ENCODE data around the gene SLC7A14. TPM values are rescaled to one million over a fixed set of nuclear protein-coding genes. Genes with fewer than 3 reads are reported as not detected.
A peak's percentile ranks its signal among the peaks of the same experiment; 100 is the strongest.

SLC7A14 gene
- total RNA-seq, 1 donor from 2014 or later, result 6.2 TPM

- Mint-ChIP-seq H3K4me1 (ENCODE audit: low read depth, unreplicated experiment) (peaks cover 2% of the 10 kb centered on the region), H3K4me3 (ENCODE audit: unreplicated experiment) (peak within 1 kb of the TSS; percentile 95), H3K27me3 (ENCODE audit: unreplicated experiment) (peaks cover 9% of the 10 kb centered on the region), H3K9me3 (ENCODE audit: unreplicated experiment) (peaks cover 1% of the 10 kb centered on the region), H3K27ac (ENCODE audit: unreplicated experiment) (no peak within 1 kb of the TSS), H3K36me3 (ENCODE audit: unreplicated experiment) (no peaks in the 10 kb centered on the region)
- peak; percentile 27 for TF ChIP-seq CTCF (IDR thresholded peaks at IDR 0.05; ENCODE audit: partially characterized antibody, unreplicated experiment)
- DNase-seq, result peak; percentile 69
Observed at GRCh38 chr3:170418422-170419398, 167.2 kb downstream of the SLC7A14 start, which contains the start of gene CLDN11. Gene CLDN11 (plus strand): TSS chr3:170418868. CDS start chr3:170419067, 199 bp downstream.

- H3K9me3 Mint-ChIP-seq (ENCODE audit: unreplicated experiment), result peaks cover 1% of the 10 kb centered on the region
- DNase-seq, result no peak
- no peak overlapping the region for H3K4me3 Mint-ChIP-seq (ENCODE audit: unreplicated experiment)
- no peak for TF ChIP-seq CTCF (IDR thresholded peaks at IDR 0.05; ENCODE audit: partially characterized antibody, unreplicated experiment)
- H3K4me1 Mint-ChIP-seq (ENCODE audit: low read depth, unreplicated experiment), result peaks cover 2% of the 10 kb centered on the region
- no peak overlapping the region for H3K27ac Mint-ChIP-seq (ENCODE audit: unreplicated experiment)
- no peaks in the 10 kb centered on the region for H3K36me3 Mint-ChIP-seq (ENCODE audit: unreplicated experiment)
- H3K27me3 Mint-ChIP-seq (ENCODE audit: unreplicated experiment), result peaks cover 9% of the 10 kb centered on the region
Observed at GRCh38 chr3:170417090-170417489, 168.8 kb downstream of the SLC7A14 start.

GRCh38 chr3:170414202-170414663, 171.6 kb downstream of the SLC7A14 start:
- no peak overlapping the region for H3K27ac Mint-ChIP-seq (ENCODE audit: unreplicated experiment)
- H3K4me3 Mint-ChIP-seq (ENCODE audit: unreplicated experiment), result no peak overlapping the region
- peaks cover 1% of the 10 kb centered on the region for H3K9me3 Mint-ChIP-seq (ENCODE audit: unreplicated experiment)
- peak; percentile 93 for TF ChIP-seq CTCF (IDR thresholded peaks at IDR 0.05; ENCODE audit: partially characterized antibody, unreplicated experiment)
- peaks cover 7% of the 10 kb centered on the region for H3K27me3 Mint-ChIP-seq (ENCODE audit: unreplicated experiment)
- H3K4me1 Mint-ChIP-seq (ENCODE audit: low read depth, unreplicated experiment), result peaks cover 2% of the 10 kb centered on the region
- DNase-seq, result no peak
- H3K36me3 Mint-ChIP-seq (ENCODE audit: unreplicated experiment), result no peaks in the 10 kb centered on the region

GRCh38 chr3:170413291-170413690, 172.6 kb downstream of the SLC7A14 start:
- Mint-ChIP-seq H3K27ac (ENCODE audit: unreplicated experiment) (no peak overlapping the region), H3K4me1 (ENCODE audit: low read depth, unreplicated experiment) (peaks cover 1% of the 10 kb centered on the region), H3K36me3 (ENCODE audit: unreplicated experiment) (no peaks in the 10 kb centered on the region), H3K4me3 (ENCODE audit: unreplicated experiment) (no peak overlapping the region), H3K27me3 (ENCODE audit: unreplicated experiment) (peaks cover 5% of the 10 kb centered on the region), H3K9me3 (ENCODE audit: unreplicated experiment) (peaks cover 1% of the 10 kb centered on the region)
- DNase-seq, result no peak
- no peak for TF ChIP-seq CTCF (IDR thresholded peaks at IDR 0.05; ENCODE audit: partially characterized antibody, unreplicated experiment)
